Ramos (cell line): ENCODE data around the gene PITPNM2.

Source experiments
- in situ Hi-C: fragments of 300-500 bp; cut with MboI; formaldehyde crosslinking; loops from one replicate; pipeline ENCODE4 v1.14.3; 2022; ENCODE audit warnings: low sequenced_read_pairs; ENCODE audit not compliant: unreplicated experiment

Gene PITPNM2

DNA sequence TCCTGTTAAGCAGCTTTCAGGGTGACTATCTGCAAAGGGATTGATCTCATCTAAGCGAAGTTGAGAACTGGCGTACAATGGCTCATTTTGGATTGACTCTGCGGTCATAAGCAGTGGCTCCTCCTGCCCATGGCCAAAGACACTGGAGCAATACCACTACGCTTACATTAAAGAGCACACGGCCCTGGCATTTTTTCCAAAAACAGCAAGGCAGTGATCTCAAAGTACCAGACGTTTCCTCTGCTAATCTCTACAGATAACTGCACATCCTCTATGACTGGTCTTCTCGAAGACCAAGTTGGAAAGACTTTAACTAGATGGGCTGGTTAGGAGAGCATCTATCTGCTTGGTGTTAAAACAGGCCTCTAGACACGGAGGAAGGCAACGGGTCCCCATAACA lies 2.7 kb downstream of the PITPNM2 start:
- in situ Hi-C loops, result loop anchor here (25.0 kb wide), 1 partner anchor 1136 kb away; the partner anchor contains the start of gene BCL7A

DNA sequence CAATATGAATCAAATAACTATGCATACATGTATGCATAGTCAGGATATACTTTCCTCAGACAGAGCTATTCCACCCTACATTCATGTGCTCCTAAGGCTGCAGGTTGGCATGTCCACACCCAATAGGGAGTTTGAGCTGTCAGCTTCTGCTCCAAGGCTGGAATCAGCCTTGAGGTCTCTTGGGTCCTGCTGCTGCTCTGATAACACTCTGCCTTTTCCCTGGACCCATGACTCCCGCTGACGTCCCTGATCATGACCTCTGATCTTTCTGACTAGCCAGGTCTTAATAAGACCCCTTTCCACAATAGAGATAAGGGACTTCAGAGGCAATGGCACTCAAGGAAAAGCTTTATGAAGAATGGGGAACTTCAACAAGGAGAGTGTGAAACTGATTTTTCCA lies 5.7 kb downstream of the PITPNM2 start:
- in situ Hi-C loops, result loop anchor here (25.0 kb wide), 1 partner anchor 1133 kb away; the partner anchor contains the start of gene BCL7A

DNA sequence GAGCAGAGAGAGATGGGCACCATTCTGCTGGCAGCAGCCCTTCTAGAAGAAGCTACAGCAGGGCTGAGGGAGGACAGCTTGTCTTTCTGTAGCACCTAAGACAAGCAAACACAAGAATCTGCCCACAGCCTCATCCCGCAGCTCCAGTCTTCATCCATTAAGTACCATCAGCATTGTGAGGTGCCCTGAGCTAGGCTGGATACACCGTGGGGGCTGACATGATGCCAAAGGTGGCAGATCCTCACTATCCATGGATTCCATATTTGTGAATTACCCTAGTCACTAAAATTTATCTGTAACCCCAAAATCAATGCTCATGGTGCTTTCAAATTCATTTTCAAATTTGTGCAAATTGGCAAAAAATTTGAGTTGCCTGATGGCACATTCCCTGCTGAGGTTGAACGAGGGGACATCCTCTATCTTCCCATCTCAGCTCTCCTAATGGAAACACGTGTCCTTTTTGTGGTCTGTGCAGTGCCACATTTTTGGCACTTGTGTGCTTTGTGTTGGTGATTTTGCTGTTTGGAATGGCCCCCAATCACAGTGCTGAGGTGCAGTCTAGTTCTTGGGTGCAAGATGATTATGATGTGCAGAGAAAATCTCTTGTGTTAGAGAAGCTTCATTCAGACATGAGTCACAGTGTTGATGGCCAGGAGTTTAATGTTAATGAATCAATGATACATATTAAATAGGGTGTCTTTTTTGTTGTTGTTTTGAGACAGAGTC lies 7.0 kb downstream of the PITPNM2 start:
- in situ Hi-C loops, result loop anchor here (25.0 kb wide), 1 partner anchor 1132 kb away; the partner anchor contains the start of gene BCL7A

DNA sequence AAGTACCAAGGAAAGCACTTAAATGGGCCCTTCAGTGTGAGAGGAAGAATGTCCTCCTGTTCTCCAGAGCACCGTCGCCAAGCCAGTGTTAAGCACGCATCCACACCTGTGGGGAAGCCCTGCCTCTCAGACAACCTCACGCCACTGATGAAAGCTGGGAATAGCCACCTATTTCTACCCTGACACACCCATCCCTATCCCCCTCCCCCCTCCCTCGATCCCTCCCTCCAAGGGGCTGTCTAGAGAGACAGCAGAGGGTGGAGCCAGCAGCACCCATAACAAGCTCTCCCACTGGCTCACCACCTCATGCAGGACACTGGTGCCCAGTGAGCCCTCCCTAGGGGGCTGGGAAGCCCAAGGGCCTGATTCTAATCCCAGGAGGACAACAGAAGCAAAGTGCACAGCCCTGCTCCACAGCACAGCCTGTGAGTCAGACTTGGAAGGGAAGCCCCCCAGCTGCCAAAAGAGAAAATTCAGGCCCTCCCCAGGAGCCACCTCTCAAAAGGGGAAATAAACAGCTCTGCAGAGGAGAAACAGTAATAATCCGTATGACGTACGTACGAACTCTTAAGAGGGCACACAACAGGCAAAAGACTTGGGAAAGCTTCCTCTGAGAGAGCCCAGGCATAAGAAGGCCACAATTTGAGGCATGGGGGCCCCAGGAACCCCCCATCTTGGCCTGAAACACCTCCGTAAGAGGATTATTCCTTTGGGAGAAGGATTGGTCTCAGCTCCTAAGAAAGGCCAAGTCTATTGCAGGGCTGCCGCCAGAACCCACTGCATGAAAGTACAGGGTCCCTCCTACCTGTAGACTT lies 7.8 kb downstream of the PITPNM2 start:
- in situ Hi-C loops, result loop anchor here (25.0 kb wide), 1 partner anchor 1131 kb away; the partner anchor contains the start of gene BCL7A

DNA sequence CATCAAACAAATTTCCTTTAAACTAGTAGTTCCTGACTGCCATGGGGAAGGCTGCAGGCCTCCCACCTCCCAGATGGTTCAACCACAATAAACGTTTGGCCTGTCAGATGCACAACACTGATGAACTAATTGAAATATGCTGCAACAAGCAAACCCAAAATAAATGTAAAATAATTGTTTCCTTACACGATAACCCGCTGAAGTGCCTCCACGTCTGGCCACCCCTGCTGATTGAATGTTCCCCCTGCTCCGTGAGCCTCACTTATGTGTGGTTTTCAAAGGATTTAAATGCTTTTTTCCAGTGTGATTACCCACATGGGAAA lies 8.4 kb downstream of the PITPNM2 start:
- in situ Hi-C loops, result loop anchor here (25.0 kb wide), 1 partner anchor 1130 kb away; the partner anchor contains the start of gene BCL7A

DNA sequence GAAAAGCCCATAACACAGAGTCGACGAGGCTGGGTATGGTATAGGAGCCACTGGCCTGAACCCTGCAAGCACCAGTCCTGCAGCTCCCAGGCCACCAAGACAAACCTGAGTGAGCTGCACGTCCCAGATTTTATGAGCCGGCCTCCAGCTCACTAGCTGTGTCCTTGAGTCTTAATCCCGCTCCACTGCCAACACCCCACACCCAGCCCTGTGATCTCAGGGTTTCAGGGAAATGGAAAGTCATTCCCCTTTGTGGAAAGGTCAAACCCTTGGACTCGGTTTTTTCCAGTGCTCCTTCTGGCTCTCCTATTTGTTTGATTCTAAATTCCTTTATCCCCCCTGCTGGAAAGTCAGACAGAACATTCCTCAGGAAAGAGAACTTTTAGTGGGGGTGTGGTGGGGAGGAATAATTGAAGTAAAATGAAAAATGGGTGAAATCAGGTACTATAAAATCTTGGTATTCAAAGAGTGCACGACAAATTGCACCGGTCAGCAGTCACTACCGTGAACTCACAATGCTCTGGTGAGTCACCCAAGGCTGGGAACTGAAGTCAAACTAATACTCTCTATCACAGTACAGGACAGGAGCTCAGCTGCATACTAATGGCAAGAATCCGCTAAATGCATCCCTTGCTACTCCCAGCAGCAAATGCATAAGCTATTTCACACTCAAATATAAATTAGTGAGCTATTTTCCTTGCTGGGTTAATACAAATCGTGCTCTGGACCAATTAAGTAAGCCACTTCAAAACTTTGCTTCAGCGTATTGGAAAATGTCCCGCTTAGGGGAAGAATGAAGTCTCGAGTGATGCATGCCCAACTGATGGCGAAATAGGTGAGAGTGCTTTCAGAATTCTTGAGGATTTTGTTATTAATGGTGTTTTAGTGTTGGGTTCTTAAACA lies 9.0 kb downstream of the PITPNM2 start:
- in situ Hi-C loops, result loop anchor here (25.0 kb wide), 1 partner anchor 1130 kb away; the partner anchor contains the start of gene BCL7A

DNA sequence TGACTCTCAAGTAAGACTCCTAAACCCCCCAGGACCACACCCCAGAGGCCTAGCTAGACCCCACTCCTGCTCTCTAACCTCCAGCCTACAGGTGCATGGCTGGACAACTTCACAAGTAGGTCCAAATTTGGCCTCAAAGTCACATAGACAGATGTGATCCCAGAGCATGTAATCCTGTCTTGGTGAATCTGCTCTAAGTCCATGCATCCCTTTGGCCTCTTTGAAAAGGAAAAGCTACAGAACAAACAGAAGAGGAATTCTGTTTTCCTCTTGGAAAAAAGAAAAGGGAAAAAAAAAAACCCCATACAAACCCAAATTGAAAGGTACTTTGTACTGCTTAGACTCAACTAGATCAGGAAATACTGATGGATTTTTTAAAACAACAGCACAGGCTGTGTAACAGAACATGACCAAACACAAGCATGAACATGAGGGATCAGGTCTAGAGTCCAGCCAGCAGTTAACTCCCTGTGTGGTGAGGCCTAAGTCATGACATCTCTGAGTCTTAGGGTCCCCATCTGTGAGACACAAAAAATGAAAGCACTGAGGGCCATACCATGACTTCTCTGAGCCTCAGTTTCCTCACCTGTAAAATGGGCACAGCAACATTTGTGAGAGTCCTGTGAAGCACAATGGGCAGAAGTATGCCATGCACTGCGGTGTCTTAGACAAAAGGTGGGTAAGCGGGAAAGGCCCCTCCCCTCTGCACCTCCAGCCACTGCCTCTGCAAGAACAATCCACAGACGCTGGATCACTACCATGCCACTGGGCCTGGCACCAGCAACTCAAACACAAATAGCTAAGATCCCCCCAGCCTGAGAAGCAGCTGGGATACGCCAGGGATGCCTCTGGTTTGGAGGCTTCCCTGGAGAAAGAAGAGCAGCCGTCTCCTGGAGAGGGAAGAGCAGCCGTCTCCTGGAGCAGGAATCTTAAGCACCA lies 9.9 kb downstream of the PITPNM2 start:
- in situ Hi-C loops, result loop anchor here (25.0 kb wide), 1 partner anchor 1129 kb away; the partner anchor contains the start of gene BCL7A

DNA sequence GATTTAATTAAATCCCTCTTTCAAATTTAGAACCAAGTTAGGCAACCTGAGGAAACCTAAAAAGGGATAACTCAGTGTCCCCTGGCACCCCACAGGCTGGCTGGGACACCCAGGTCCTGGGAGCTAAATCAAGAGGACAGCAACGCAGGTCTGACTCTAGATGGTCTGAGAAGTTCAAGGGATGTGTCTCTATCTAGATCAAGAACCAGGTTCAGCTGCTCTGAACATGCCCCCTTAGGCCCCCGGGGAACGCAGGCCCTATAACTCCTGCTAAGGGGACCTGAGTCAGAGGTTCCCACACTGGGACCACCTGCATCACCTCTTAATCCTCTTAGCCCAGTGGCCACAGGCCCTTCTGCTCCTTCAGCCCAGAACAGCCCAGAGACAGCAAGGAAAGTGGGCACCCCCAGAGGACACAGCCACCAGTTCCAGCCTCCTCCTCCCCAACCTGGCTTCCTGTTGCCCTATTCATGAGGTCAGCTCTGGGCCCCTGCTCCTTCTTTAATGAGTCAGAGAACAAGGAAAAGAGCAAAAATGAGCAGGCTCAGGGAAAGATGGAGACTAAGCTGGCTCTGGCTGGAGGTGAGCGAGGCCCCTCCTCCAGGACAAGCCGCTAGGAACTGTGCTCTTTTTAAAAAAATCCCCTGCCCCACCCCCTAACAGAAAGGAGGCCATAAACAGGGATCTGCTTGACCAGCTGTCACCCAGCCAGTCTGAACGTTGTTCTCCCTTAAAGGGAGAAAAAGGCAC lies 10.8 kb downstream of the PITPNM2 start:
- in situ Hi-C loops, result loop anchor here (25.0 kb wide), 1 partner anchor 1128 kb away; the partner anchor contains the start of gene BCL7A

DNA sequence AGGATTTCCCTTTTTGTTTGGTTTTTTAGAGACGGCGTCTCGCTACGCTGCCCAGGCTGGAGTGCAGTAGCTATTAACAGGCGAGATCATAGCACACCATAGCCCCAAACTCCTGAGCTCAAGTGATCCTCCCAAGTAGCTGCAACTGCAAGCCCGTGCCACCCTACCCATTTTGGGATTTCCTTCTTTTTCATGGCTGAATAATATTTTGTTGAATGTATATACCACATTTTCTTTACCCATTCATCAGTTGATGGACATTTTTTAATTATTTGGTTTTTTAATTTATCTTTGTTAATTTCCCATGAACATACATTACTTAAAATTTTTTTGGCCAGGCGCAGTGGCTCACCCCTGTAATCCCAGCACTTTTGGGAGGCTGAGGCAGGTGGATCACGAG lies 15.2 kb downstream of the PITPNM2 start:
- in situ Hi-C loops, result loop anchor here (25.0 kb wide), 1 partner anchor 1123 kb away; the partner anchor contains the start of gene BCL7A

DNA sequence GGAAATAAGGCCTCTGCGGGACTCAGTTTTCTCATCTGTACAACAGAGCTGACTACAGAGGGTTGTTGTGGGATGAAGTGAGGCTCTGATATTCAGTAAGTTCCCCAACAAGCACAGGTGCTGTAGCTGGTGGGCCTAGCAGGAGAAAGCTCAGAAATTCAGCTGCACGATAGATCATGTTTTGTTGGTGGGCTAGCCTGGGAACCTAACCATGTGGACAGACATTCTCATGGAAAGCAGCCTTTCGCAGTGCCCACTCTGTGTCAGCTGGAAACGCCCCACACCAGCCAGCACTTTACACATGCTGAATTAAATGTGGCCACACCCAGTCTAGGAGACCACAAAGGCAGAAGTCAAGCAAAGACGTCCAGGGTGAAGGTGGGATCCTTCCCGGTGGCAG lies 16.1 kb downstream of the PITPNM2 start:
- in situ Hi-C loops, result loop anchor here (5.0 to 25.0 kb wide), 2 partner anchors 73 to 1123 kb away; partner anchors contain the start of gene BCL7A

DNA sequence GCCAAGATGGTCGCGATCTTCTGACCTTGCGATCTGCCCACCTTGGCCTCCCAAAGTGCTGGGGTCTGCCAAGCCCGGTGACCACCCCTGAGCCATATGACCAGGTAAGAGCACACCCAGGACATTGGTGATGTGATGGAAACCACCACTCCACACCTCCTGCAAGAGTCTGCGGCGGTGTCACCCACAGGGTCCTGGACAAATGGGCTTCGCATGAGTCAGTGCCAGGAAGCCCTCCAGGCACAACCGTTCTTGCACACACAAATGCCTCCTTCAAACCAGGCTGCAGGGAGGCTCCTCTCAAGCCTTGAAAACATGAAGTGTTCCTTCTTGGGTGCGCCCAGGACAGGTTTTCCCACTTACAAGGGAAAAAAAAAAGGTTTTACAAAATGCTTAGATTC lies 16.6 kb downstream of the PITPNM2 start:
- in situ Hi-C loops, result loop anchor here (5.0 to 25.0 kb wide), 2 partner anchors 72 to 1122 kb away; partner anchors contain the start of gene BCL7A

DNA sequence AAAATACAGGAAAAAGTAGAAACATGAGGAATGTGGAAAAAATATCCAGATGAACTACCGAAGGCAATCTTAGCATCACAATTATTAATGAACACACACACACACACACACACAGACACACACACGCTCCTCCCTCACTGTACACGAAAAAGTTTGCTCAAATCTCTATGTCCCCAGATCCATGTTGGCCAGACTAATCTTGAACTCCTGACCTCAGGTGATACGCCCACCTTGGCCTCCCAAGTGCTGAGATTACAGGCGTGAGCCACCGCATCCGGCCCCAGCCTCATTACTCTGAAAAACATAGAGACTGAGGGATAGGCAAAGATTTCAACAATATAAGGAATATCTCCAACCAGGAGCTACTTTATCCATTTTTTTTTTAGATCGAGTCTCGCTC lies 17.2 kb downstream of the PITPNM2 start:
- in situ Hi-C loops, result loop anchor here (5.0 to 25.0 kb wide), 2 partner anchors 71 to 1121 kb away; partner anchors contain the start of gene BCL7A

DNA sequence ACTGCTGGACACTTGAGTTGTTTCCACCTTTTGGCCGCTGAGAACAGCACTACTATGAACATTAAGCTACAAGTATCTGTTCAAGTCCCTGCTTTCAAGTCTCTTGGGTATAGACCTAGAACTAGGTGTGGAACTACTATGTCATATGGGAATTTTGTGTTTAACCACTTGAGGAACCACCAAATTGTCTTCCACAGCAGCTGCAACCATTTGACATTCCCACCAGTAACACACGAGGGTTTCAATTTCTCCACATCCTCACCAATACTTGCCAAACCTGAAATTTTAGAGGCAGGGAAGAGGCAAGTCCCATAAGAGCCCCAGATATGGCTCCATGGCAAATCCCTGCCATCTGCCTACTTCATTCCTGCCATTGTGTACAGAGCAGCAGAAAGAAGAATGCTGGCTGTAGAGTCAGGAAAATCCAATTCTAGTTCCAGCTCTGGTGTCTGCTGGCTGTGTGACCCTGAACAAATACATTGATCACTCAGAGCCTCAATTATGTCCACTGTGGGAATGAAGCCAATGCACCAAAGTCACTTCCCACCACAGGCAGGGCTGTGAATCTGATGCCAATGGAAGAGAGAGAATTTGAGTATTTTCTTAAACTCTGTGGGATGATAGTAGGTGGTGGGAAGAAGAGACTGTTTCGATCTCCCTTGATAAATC lies 17.8 kb downstream of the PITPNM2 start:
- in situ Hi-C loops, result loop anchor here (5.0 to 25.0 kb wide), 2 partner anchors 71 to 1121 kb away; partner anchors contain the start of gene BCL7A

DNA sequence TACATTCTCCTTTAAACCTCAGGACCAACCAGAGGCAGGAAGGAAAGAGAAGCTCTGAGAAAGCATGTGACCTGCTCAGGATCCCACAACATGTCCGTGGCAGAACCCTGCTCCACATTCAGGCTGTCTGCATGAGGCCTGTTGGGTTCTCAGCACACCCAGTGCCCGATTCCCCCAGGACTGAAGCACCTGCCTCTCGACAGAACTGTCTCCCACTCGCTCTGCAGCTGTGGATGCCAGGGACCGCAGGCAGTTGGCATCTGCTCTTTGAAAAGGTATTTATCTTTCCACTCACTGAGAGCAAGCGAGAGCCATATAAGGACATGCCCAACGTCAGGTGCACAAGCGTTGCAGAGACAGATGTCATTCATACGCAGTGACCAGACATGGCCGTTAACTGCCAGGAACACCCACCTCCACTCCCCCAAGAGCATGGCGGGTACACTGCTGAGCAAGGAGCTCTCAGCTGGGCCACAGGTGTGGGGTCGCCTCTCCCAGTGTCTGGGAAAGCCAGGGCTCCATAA lies 18.9 kb downstream of the PITPNM2 start:
- in situ Hi-C loops, result loop anchor here (5.0 to 25.0 kb wide), 2 partner anchors 70 to 1120 kb away; partner anchors contain the start of gene BCL7A

DNA sequence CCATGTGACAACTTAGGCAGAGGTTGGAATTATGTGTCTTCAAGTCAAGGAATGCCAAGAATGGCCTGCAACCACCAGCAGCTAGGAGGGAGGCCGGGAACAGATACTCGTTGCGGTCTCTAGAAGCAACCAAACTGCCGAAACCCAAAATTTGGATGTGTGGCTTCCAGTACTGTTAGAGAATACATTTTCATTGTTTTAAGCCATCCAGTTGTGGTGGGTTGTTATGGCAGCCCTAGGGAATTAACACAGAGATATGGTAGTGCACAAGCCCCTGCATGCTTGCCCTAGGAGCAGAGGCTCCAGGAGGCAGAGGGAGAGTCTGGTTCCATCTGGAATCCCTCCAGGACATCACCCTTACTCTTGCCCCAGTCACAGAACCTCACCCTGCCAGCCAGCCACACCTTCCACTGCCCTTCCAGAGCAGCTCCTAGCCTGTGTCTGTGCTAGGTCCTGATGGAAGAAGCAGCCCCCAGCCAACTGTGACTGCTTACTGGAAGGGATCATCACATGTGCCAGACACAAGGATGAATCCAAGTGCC lies 19.5 kb downstream of the PITPNM2 start:
- in situ Hi-C loops, result loop anchor here (5.0 to 25.0 kb wide), 2 partner anchors 69 to 1119 kb away; partner anchors contain the start of gene BCL7A

DNA sequence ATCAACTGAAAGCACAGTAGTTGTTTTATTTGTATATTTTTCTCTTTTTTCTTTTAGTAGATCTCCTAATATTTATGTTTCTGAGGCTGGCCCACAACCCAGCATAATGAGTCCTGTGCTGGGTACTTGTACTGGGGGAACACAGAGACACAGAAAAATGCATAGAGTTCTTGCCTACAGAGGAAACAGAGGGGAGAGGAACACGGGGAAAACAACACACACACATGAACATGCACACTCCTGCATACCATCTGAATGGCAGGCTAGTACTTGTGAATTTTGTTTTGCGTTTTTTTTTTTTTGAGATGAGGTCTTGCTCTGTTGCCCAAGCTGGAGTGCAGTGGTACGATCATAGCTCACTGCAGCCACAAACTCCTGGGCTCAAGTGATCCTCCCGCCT lies 21.3 kb downstream of the PITPNM2 start:
- in situ Hi-C loops, result loop anchor here (5.0 to 25.0 kb wide), 2 partner anchors 67 to 1117 kb away; partner anchors contain the start of gene BCL7A

DNA sequence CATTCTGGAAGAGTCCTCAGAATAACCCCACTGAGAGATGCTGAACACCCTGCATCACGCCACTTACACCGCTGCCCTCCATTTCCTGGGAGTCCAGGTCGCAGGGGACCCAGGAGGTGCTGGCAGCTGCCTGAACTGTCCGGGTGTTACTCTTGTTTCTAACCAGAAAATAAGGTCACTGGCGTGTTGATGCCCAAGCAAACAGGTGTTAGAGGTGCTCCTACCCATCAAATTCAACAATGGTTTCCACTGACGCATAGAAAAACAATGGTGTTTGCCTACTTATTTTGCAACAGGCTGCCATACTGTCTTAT lies 23.8 kb downstream of the PITPNM2 start:
- in situ Hi-C loops, result loop anchor here (25.0 kb wide), 1 partner anchor 1115 kb away; the partner anchor contains the start of gene BCL7A
